Astrocyte of the spinal cord (primary cell): Measurements from ENCODE around the gene POGK.

Source experiments
- DNase-seq: peaks from one replicate; pipeline ENCODE4 v3.0.0; 2011; ENCODE audit warnings: low read depth, low spot score
- H3K4me3 ChIP-seq: 2 replicates; pipeline ENCODE4 v1.5.1; 2011; ENCODE audit warnings: low read depth, mild to moderate bottlenecking, low read length, moderate library complexity
- CTCF ChIP-seq: IDR thresholded peaks from 2 replicates; pipeline ENCODE4 v1.5.1; 2012; ENCODE audit warnings: low read depth, mild to moderate bottlenecking, low read length, inconsistent platforms
- in situ Hi-C: cut with HindIII; loops from 2 replicates; pipeline ENCODE4 v1.10.0; 2017; ENCODE audit warnings: low sequenced_read_pairs

The POGK gene

GRCh38 chr1:166838766-166839599, at the start of gene POGK:
POGK (plus strand) TSS chr1:166839475; CDS start chr1:166840957, 1,482 bp downstream.
- in situ Hi-C loops: no loop called here
- TF ChIP-seq CTCF: no peak
- DNase-seq: peak; percentile 88
- H3K4me3 ChIP-seq: peak within 1 kb of the TSS; percentile 68

GRCh38 chr1:166796620-166797236, 42.5 kb upstream of the POGK start:
- H3K4me3 ChIP-seq: no peak overlapping the region
- in situ Hi-C loops: no loop called here
- DNase-seq: no peak
- TF ChIP-seq CTCF: no peak

- in situ Hi-C loops: no loop called here
- TF ChIP-seq CTCF: no peak
- H3K4me3 ChIP-seq: no peak overlapping the region
- no peak for DNase-seq
Observed at GRCh38 chr1:166808952-166809351, 30.3 kb upstream of the POGK start.

- H3K4me3 ChIP-seq: no peak overlapping the region
- TF ChIP-seq CTCF: no peak
- in situ Hi-C loops: no loop called here
- DNase-seq: peak; percentile 61
Observed at GRCh38 chr1:166811691-166812090, 27.6 kb upstream of the POGK start.

- in situ Hi-C loops: no loop called here
- TF ChIP-seq CTCF: no peak
- no peak for DNase-seq
- H3K4me3 ChIP-seq: no peak overlapping the region
Observed at GRCh38 chr1:166813508-166814223, 25.6 kb upstream of the POGK start.

- no peak overlapping the region for H3K4me3 ChIP-seq
- in situ Hi-C loops: no loop called here
- DNase-seq: peak; percentile 8
- TF ChIP-seq CTCF: no peak
Observed at GRCh38 chr1:166814611-166815010, 24.7 kb upstream of the POGK start.
